GM21619 (cell line): ENCODE results near the gene BFAR.
"Not testable (repeated sequence)": the region's sequence is repeated elsewhere in the genome, so short reads cannot be mapped to it uniquely, and the experiment has no call there.

ENCODE experiments used
- ATAC-seq: cut with Tn5 transposase; IDR thresholded peaks from one replicate; pipeline ENCODE4 v1.9.1; 2021; ENCODE audit not compliant: unreplicated experiment

The BFAR gene

DNA sequence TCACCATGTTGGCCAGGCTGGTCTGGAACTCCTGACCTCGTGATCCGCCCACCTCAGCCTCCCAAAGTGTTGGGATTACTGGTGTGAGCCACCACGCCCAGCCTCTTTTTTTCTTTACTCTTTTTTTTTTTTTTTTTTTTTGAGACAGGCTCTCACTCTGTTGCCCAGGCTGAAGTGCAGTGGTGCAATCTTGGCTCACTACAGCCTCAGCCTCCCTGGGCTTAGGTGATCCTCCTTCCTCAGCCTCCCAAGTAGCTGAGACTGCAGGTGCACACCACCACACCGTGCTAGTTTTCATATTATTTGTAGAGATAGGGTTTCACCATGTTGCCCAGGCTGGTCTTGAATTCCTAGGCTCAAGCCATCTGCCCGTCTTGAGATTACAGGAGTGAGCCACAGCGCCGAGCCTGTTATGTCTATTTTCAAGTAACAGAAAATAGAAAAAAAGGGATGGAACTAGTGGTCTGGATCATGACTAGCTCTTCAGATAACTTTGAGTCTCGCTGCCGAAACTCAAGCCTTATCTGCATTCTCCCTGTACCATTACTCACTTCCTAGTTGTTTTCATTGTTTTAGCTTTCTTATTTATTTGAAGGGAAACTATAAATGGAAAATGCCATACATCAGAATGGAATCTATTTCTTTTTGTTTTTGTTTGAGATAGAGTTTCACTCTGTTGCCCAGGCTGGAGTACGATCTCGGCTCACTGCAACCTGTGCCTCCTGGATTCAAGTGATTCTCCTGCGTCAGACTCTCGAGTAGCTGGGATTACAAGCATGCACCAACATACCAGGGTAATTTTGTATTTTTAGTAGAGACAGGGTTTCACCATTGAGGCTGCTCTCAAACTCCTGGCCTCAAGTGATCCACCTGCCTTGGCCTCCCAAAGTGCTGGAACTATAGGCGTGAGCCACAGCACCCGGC, 53.4 kb downstream of the BFAR start:
- not testable (repeated sequence) for ATAC-seq

- not testable (repeated sequence) for ATAC-seq
Measured at GRCh38 chr16:14694129-14694528, 61.4 kb downstream of the BFAR start, which contains the start of gene PLA2G10. PLA2G10 (minus strand) TSS chr16:14694308; CDS start chr16:14694229, 79 bp downstream.

DNA sequence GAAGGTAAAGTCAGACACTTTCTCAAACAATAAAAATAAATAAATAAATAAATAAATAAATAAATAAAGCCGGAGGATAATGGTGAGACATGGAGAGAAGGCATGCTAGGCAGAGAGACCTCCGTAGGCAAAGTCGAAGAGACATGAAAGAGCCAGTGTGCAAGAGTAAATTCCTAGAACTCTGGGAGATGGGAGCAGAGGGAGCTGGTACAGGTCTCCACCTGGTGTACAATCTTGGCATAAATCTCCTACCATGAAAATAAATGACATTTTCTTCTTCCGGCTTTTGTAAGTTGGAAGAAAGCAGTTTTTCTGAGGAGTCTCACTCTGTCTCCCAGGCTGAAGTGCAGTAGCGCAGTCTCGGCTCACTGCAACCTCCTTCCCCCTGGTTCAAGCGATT, 69.1 kb downstream of the BFAR start:
- not testable (repeated sequence) for ATAC-seq

GRCh38 chr16:14702672-14703071, 69.9 kb downstream of the BFAR start:
- ATAC-seq = not testable (repeated sequence)

GRCh38 chr16:14703156-14704011, 70.6 kb downstream of the BFAR start, which contains the start of gene NPIPA3:
NPIPA3 (plus strand) TSS chr16:14703411; CDS start chr16:14708944, 5,533 bp downstream.
- peak; percentile 95 for ATAC-seq
